ENCODE data around the gene TEKT2. TPM values are rescaled to one million over a fixed set of nuclear protein-coding genes. Genes with fewer than 3 reads are reported as not detected.

The TEKT2 gene
- total and polyA plus RNA-seq, 2 donors (not counting 1 experiment from before 2014, with no cell fraction given), result 0.09 to 0.50 TPM

DNA sequence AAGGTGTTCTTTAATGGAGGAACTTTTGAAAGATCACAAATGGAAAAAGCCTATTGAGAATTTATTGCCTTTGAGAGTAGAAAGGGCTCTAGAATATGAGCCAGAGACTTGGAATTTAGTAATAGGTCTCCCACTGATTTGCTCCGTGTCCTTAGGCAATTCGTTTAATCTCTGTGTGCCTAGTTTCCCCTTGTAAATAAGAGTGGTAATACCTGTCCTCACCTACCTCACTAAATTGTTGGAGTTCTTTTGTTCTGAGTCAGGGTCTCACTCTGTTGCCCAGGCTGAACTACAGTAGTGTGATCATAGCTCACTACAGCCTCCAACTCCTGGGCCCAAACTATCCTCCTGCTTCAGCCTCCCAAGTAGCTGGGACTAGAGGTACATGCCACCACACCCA, 15.0 kb upstream of the TEKT2 start:
- Histone ChIP-seq H3K4me3 (replicated peaks in 1 of 4; ENCODE audit: control extremely low read depth in 1 of 4, insufficient read depth in 1 of 4, low read depth in 3 of 4, low read length in 4 of 4) (no peak overlapping the region), H3K27ac (ENCODE audit: insufficient read depth, low read length) (no peak overlapping the region), H3K9me3 (ENCODE audit: control insufficient read depth, insufficient read depth, low read depth, low read length) (no peaks in the 10 kb centered on the region), H2AFZ (ENCODE audit: low read length) (no peak overlapping the region), H3K4me2 (ENCODE audit: extremely low read depth, insufficient read depth, low read length) (no peak overlapping the region), H3K79me2 (ENCODE audit: control insufficient read depth, insufficient read depth, low read length) (no peaks in the 10 kb centered on the region), H3K27me3 (ENCODE audit: control insufficient read depth, insufficient read depth, low read length) (no peaks in the 10 kb centered on the region), H3K4me1 (ENCODE audit: control insufficient read depth, extremely low read depth, insufficient read depth, low read length) (no peaks in the 10 kb centered on the region), H3K36me3 (ENCODE audit: control insufficient read depth, insufficient read depth, low read length) (no peaks in the 10 kb centered on the region), H4K20me1 (ENCODE audit: control insufficient read depth, extremely low read depth, insufficient read depth, low read length) (no peaks in the 10 kb centered on the region), H3K9ac (ENCODE audit: insufficient read depth, low read length) (no peak overlapping the region)
- TF ChIP-seq CTCF (conservative IDR thresholded peaks at IDR 0.05 in 1 of 2, IDR thresholded peaks at IDR 0.05 in 1 of 2; ENCODE audit: low read depth in 1 of 2, low read length in 2 of 2) (no peak), EZH2 (IDR thresholded peaks at IDR 0.05; ENCODE audit: low read length, missing control alignments) (no peak)
- DNase-seq (ENCODE audit: low read depth in 2 of 2), result no peak

- no peaks in the 10 kb centered on the region for H3K27me3 ChIP-seq (ENCODE audit: control insufficient read depth, insufficient read depth, low read length)
- no peak for DNase-seq (ENCODE audit: low read depth in 2 of 2)
- no peaks in the 10 kb centered on the region for H3K79me2 ChIP-seq (ENCODE audit: control insufficient read depth, insufficient read depth, low read length)
- no peak overlapping the region for H3K4me3 ChIP-seq (replicated peaks in 1 of 4; ENCODE audit: control extremely low read depth in 1 of 4, insufficient read depth in 1 of 4, low read depth in 3 of 4, low read length in 4 of 4)
- no peaks in the 10 kb centered on the region for H4K20me1 ChIP-seq (ENCODE audit: control insufficient read depth, extremely low read depth, insufficient read depth, low read length)
- no peaks in the 10 kb centered on the region for H3K4me1 ChIP-seq (ENCODE audit: control insufficient read depth, extremely low read depth, insufficient read depth, low read length)
- no peaks in the 10 kb centered on the region for H3K36me3 ChIP-seq (ENCODE audit: control insufficient read depth, insufficient read depth, low read length)
- no peak overlapping the region for H3K9ac ChIP-seq (ENCODE audit: insufficient read depth, low read length)
- H2AFZ ChIP-seq (ENCODE audit: low read length), result no peak overlapping the region
- no peak overlapping the region for H3K27ac ChIP-seq (ENCODE audit: insufficient read depth, low read length)
- H3K9me3 ChIP-seq (ENCODE audit: control insufficient read depth, insufficient read depth, low read depth, low read length), result no peaks in the 10 kb centered on the region
- TF ChIP-seq EZH2 (IDR thresholded peaks at IDR 0.05; ENCODE audit: low read length, missing control alignments), result no peak
- no peak for TF ChIP-seq CTCF (conservative IDR thresholded peaks at IDR 0.05 in 1 of 2, IDR thresholded peaks at IDR 0.05 in 1 of 2; ENCODE audit: low read depth in 1 of 2, low read length in 2 of 2)
- no peak overlapping the region for H3K4me2 ChIP-seq (ENCODE audit: extremely low read depth, insufficient read depth, low read length)
Observed at GRCh38 chr1:36070349-36070748, 13.5 kb upstream of the TEKT2 start.

GRCh38 chr1:36076979-36077573, 6.8 kb upstream of the TEKT2 start:
- no peak overlapping the region for H3K9ac ChIP-seq (ENCODE audit: insufficient read depth, low read length)
- no peak overlapping the region for H3K4me2 ChIP-seq (ENCODE audit: extremely low read depth, insufficient read depth, low read length)
- H3K36me3 ChIP-seq (ENCODE audit: control insufficient read depth, insufficient read depth, low read length), result no peaks in the 10 kb centered on the region
- H3K79me2 ChIP-seq (ENCODE audit: control insufficient read depth, insufficient read depth, low read length), result no peaks in the 10 kb centered on the region
- no peaks in the 10 kb centered on the region for H4K20me1 ChIP-seq (ENCODE audit: control insufficient read depth, extremely low read depth, insufficient read depth, low read length)
- no peak for DNase-seq (ENCODE audit: low read depth in 2 of 2)
- no peaks in the 10 kb centered on the region for H3K27me3 ChIP-seq (ENCODE audit: control insufficient read depth, insufficient read depth, low read length)
- H3K9me3 ChIP-seq (ENCODE audit: control insufficient read depth, insufficient read depth, low read depth, low read length), result no peaks in the 10 kb centered on the region
- H3K27ac ChIP-seq (ENCODE audit: insufficient read depth, low read length), result no peak overlapping the region
- TF ChIP-seq EZH2 (IDR thresholded peaks at IDR 0.05; ENCODE audit: low read length, missing control alignments), result no peak
- TF ChIP-seq CTCF (conservative IDR thresholded peaks at IDR 0.05 in 1 of 2, IDR thresholded peaks at IDR 0.05 in 1 of 2; ENCODE audit: low read depth in 1 of 2, low read length in 2 of 2), result no peak
- no peak overlapping the region for H3K4me3 ChIP-seq (replicated peaks in 1 of 4; ENCODE audit: control extremely low read depth in 1 of 4, insufficient read depth in 1 of 4, low read depth in 3 of 4, low read length in 4 of 4)
- H2AFZ ChIP-seq (ENCODE audit: low read length), result no peak overlapping the region
- no peaks in the 10 kb centered on the region for H3K4me1 ChIP-seq (ENCODE audit: control insufficient read depth, extremely low read depth, insufficient read depth, low read length)

All from fibroblast of lung (primary cell).